ENCODE measurements around the gene SLC2A14.
"Not testable (repeated sequence)": the region's sequence is repeated elsewhere in the genome, so short reads cannot be mapped to it uniquely, and the experiment has no call there.

DNA sequence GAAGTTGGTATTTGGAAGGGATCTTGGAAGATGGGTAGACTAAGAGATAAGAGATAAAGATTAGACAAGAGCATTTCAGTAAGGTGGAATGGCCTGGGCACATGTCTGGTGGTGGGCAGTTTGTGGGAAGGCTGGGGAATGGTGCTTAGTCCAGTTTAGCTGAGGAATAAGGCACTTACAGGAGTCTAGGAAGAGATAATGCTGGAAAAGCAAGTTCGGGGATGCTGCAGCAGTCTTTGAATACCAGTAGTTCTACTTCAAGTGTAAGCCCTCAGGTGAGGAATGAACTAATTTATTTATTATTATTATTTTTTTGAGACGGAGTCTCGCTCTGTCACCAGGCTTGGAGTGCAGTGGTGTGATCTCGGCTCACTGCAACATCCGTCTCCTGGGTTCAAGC, 22.6 kb downstream of the SLC2A14 start:
- TF ChIP-seq CTCF (IDR thresholded peaks at IDR 0.05; ENCODE audit: low read length); EZH2 (IDR thresholded peaks at IDR 0.05; ENCODE audit: borderline replicate concordance, low read length): not testable (repeated sequence)

All from OCI-LY1 (cell line).